Measurements from ENCODE around the gene PGD.
"Not testable (repeated sequence)": the region's sequence is repeated elsewhere in the genome, so short reads cannot be mapped to it uniquely, and the experiment has no call there.

Gene PGD

GRCh38 chr1:10400013-10400412 is 1.1 kb downstream of the PGD start:
- no peak for DNase-seq

DNA sequence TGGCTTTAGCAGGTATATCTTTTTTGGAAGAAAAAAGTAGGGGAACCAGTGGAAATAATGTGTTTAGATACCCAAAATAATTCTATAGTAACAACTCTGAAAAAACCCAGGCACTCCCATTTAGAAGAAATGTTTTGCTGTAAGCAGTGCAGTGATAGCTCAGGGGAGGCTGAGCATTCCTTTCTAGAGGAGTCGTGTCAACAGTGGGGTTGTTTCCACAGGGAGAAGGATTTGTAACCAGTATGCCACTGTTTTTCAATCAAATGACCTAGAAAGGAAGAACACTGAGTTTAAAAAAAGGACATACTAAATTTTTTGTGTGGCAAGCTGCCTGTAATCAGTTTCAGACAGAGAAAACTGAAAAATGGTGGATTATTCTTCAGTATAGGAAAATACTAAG is 2.4 kb downstream of the PGD start:
- no peak for DNase-seq

- DNase-seq, result no peak
These were observed 3.9 kb downstream of the PGD start for GRCh38 chr1:10402729-10403274.

DNA sequence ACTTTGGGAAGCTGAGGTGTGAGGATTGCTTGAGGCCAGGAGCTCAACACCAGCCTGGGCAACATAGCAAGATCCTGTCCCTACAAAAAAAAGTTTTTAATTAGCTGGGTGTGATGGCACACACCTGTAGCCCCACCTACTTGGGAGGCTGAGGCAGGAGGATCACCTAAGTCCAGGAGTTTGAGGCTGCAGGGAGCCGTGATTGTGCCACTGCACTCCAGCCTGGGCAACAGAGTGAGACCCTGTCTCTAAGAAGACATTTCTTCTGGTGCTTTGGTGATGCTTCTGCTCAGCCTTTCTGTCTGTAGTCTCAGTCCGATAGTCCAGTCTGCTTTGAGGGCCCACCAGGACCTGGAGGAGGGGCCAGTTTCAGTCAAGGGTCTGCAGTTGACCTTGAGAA is 8.3 kb downstream of the PGD start:
- no peak for DNase-seq

DNA sequence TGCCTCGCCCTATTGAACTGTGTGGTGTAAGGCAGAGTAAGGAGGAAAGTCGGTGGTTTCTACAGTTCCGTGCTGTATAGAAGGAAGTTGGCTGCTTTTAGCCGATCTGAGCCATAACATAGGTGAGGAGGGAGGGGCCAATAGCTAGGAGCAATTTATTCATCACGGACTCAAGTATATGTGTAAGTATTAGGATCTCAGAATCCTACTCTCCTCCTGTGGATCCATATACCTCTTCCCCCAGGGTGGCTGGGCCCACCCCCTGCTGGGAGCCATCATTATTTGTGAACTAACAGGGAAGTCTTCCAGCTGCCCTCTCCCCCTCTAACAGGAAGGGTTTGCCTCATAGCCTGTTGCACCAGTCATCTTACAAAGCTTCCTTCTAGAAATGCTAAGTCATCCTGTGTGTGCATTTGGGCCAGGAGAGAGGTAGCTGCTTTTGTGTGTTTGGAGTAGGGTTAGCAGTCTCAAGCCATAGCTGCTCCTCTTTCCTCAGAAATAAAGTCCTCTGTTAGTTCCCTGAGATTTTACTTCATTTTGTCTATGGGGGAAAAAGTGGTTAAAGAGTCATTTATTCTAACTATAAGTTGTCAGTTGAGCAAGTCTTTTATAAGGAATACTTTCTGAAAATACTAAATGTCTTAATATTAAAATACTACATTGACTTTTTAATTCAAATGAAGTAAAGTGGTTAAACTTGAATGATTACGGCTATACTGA is 16.5 kb downstream of the PGD start:
- no peak for DNase-seq

DNA sequence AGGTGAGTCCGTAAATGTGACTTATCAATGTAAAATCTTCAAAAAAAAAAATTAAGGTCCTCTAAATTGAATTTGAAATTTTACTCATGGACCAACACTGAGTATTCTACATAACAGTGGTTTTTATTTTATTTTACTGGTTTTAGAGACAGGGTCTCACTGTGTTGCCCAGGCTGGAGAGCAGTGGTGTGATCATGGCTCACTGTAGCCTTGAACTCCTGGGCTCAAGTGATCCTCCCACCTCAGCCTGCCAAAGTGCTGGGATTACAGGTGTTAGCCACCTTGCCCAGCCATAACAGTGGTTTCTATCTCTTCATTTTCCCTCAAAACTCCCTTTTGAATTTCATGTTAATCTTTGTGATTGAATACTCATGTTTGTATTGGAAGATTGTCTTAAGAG is 17.1 kb downstream of the PGD start:
- DNase-seq, result not testable (repeated sequence)

DNA sequence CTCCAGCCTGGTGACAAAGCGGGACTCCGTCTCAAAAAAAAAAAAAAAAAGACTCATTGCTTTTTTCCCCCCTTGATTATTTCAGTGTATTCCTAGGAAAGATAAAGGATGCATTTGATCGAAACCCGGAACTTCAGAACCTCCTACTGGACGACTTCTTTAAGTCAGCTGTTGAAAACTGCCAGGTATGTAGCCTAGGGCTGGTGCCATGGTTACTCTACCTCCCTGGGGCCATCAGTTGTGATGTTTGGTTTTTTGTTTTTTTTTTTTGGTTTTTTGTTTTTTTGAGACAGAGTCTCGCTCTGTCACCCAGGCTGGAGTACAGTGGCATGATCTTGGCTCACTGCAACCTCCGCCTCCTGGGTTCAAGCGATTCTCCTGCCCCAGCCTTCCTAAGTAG is 19.9 kb downstream of the PGD start:
- DNase-seq, result not testable (repeated sequence)

DNA sequence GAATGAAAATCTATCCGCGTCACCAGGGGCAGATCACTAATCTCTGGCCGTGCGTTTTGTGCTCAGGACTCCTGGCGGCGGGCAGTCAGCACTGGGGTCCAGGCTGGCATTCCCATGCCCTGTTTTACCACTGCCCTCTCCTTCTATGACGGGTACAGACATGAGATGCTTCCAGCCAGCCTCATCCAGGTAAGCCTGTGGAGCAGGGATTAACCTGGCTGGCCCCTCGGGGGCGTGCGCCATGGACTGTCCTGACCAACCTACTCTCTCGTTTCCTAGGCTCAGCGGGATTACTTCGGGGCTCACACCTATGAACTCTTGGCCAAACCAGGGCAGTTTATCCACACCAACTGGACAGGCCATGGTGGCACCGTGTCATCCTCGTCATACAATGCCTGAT is 20.5 kb downstream of the PGD start:
- no peak for DNase-seq

GRCh38 chr1:10421637-10422036 is 22.8 kb downstream of the PGD start:
- DNase-seq, result no peak

DNA sequence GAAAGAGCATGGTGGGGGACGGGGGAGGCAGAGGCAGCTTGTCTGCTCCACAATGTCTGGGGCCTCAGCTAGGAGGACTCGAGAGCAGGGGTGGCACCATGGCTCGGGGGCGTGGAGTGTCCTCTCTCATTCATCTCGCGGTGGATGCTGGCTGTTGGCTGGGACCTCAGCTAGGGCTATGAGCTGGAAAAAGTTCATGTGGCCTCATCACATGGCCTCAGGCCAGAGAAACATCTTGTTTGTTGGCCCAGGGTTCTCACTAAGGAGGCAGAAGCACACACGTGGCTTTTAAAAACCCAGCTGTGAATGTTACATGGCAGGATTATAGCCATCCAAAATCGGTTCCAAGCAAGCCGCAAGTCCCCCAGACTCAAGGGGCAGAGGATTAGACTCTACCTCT is 25.2 kb downstream of the PGD start:
- no peak for DNase-seq

DNA sequence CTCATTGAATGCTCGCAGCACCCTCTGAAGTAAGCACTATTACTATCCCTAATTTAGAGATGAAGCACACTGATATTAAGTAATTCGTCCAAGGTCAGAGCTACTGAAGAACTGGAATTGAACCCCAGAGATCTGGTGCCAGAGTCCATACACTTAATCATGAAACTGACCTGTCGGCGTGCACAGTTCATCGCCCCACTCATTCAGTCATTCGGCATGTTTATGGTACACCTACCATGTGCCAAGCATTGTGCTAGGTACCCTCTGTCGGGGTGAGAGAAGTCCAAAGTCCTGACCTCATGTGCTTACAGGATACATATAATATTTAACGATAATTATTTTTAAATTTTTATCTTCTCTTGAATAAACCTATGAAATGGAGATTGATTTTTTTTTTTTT is 25.8 kb downstream of the PGD start:
- DNase-seq, result no peak

DNA sequence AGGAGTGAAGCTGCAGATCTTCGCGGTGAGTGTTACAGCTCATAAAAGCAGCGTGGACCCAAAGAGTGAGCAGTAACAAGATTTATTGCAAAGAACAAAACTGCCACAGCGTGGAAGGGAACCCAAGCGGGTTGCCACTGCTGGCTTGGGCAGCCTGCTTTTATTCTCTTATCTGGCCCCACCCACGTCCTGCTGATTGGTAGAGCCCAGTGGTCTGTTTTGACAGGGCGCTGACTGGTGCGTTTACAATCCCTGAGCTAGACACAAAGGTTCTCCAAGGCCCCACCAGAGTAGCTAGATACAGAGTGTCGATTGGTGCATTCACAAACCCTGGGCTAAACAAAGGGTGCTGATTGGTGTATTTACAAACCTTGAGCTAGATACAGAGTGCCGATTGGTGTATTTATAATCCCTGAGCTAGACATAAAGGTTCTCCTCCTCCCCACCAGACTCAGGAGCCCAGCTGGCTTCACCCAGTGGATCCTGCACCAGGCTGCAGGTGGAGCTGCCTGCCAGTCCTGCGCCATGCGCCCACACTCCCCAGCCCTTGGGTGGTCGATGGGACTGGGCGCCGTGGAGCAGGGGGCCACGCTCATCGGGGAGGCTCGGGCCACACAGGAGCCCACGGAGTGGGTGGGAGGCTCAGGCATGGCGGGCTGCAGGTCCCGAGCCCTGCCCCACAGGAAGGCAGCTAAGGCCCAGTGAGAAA is 27.1 kb downstream of the PGD start:
- not testable (repeated sequence) for DNase-seq

DNA sequence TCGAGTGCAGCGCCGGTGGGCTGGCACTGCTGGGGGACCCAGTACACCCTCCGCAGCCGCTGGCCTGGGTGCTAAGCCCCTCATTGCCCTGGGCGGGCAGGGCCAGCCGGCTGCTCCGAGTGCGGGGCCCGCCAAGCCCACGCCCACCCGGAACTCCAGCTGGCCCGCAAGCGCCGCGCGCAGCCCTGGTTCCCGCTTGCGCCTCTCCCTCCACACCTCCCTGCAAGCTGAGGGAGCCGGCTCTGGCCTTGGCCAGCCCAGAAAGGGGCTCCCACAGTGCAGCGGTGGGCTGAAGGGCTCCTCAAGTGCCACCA is 27.6 kb downstream of the PGD start:
- DNase-seq, result not testable (repeated sequence)

GRCh38 chr1:10428984-10429383 is 30.1 kb downstream of the PGD start:
- no peak for DNase-seq

- no peak for DNase-seq
These were observed 31.0 kb downstream of the PGD start for GRCh38 chr1:10429868-10430215.

GRCh38 chr1:10430216-10431069 is 31.6 kb downstream of the PGD start, which contains the start of gene CENPS:
Gene CENPS, plus strand, starts transcription at chr1:10430433. Its CDS starts 85 bp downstream, at chr1:10430518.
- DNase-seq, result peak; percentile 77

GRCh38 chr1:10431070-10431730 is 32.3 kb downstream of the PGD start:
- no peak for DNase-seq

GRCh38 chr1:10432910-10433700 is 34.2 kb downstream of the PGD start:
- no peak for DNase-seq

- no peak for DNase-seq
These were observed 34.9 kb downstream of the PGD start for GRCh38 chr1:10433790-10434189.

DNA sequence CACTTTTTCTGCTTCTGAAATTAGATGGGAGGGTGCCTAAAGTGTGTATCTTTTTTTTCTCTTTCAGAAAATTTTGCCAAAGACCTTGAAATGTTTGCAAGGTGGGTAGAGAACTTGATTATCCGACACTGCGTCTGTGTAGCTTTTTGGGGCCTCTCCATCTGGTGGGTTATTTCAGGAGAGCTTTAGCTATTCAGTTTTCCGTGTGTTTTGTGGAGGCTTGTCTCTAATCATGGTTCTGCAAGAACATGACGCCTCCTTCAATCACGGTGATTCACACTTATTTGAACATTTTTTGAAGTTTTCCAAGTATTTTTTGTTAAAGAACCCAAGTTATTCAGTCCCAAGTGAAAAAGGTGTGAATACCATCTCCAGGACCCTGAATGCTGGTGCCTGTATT is 35.7 kb downstream of the PGD start:
- no peak for DNase-seq

GRCh38 chr1:10437052-10437451 is 38.2 kb downstream of the PGD start:
- no peak for DNase-seq

DNA sequence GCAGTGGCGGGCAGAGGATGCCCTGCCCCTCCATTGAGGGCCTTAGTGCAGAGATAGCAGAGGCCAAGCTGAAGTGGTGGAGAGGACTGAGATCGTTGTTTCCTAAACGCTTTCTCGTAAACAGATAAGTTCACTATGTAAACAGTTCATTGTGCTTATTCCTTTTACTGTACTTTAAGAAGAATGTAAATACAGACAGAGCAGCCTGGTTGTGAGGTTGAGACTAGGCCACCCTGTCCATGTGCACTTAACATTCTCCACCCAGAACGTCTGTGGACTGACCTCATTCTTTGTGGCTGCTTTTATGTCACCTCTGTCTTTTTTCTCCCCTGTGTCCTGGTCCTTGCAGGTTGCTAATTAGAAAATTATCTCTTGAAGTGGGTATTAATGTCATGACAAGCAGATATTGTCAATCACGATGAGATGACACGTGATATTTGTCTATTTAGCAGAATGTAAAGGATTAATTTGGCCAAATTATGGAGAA is 39.9 kb downstream of the PGD start:
- no peak for DNase-seq

Data from NCI-H1092 (cell line).